GM19328 (cell line): ENCODE measurements around the gene USB1.

Source experiments
- ATAC-seq: cut with Tn5 transposase; IDR thresholded peaks from one replicate; pipeline ENCODE4 v1.9.1; 2021; ENCODE audit warnings: mild to moderate bottlenecking, moderate library complexity; ENCODE audit not compliant: unreplicated experiment

The USB1 gene

GRCh38 chr16:58031016-58031800 lies 30.0 kb downstream of the USB1 start:
- ATAC-seq: no peak

- no peak for ATAC-seq
Observed at GRCh38 chr16:58032710-58033293, 31.6 kb downstream of the USB1 start.

- ATAC-seq: no peak
Observed at GRCh38 chr16:58034128-58034685, 33.0 kb downstream of the USB1 start.

GRCh38 chr16:58034774-58035173 lies 33.6 kb downstream of the USB1 start:
- no peak for ATAC-seq

GRCh38 chr16:58035356-58036170 lies 34.4 kb downstream of the USB1 start:
- ATAC-seq: no peak

- no peak for ATAC-seq
Observed at GRCh38 chr16:58036943-58037342, 35.7 kb downstream of the USB1 start.

- no peak for ATAC-seq
Observed at GRCh38 chr16:58037365-58038057, 36.3 kb downstream of the USB1 start.

- ATAC-seq: no peak
Observed at GRCh38 chr16:58038219-58038641, 37.0 kb downstream of the USB1 start.

GRCh38 chr16:58039829-58040495 lies 38.8 kb downstream of the USB1 start:
- no peak for ATAC-seq

- no peak for ATAC-seq
Observed at GRCh38 chr16:58040496-58040846, 39.3 kb downstream of the USB1 start.

DNA sequence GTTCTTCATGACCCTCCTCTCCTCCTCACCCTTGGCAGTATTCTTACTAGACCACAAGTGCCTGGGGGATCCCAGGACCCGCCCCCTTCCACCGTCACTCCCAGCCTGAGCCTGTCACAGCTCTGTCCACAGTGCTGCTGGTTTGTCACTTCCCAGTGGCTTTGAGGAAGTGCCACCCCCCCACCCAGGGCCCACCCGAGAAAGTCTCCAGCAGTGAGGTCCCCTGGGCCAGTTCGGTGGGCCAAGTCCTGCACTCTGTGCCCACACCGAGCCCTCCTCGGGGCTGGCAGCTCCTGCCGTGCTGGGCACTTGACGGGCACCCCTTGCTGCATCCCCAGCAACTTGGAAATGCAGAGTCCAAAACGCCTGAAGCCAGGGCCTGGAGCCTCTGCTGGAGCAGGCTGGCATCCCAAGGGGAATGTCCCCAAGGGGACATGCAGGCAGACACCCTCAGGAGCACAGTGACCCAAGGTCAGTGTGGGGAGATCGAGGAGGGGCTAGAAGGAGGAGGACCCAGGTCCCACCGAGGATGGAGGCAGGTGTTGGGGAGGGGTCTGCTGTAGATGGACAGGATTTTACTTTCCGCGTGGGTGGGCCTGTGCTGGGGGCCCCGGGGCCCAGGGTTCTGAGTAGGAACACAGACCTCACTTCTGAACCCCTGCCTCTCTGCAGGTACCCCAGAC lies 39.9 kb downstream of the USB1 start:
- no peak for ATAC-seq

DNA sequence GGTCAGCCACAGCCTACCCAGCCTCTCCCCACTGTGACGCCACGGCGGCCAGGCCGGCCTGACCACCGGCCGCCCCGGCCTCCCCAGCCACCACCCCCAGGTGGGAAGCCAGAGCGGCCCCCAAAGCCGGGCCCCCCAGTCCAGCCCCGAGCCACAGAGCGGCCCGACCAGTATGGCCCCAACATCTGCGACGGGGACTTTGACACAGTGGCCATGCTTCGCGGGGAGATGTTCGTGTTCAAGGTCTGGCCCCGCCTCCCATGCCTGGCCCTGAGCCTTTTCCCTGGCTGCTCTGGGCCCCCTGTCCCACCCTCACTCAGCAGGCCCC lies 40.4 kb downstream of the USB1 start:
- no peak for ATAC-seq

DNA sequence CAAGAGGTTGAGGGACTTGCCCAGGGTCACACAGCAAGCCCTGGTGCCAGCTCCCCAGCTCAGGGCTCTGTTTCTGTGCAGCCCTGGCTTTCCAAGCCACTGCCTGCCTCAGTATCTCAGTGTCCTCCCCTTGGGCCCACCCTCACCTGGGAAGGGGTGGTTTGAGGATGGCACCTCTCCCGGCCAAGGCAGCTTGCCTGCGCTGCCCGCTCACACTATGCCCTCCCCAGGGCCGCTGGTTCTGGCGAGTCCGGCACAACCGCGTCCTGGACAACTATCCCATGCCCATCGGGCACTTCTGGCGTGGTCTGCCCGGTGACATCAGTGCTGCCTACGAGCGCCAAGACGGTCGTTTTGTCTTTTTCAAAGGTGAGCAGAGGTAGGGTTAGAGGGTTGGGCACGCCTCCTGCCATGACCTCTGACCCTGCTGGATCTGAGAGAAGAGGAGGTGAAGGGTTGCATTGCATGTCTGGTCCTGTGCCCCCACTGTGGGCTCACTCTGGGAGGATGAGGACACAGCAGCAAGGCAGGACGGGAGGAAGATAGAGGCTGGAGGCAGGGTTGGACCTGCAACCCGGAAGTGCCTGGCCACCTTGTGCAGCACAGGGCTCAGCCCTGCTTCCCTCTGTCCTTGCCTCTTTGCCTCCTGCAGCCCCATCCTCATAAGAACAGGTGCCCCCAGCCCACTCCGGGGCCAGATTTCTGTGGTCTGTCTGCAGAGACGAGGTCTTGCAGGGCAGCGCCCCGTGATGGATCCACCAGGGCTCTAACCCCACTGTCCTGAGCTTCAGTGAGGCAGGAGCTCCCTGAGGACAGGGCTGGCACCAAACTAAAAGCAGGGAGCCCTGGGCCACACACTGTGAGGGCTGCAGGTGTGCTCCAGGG lies 41.0 kb downstream of the USB1 start:
- ATAC-seq: no peak

GRCh38 chr16:58042886-58043515 lies 41.8 kb downstream of the USB1 start:
- ATAC-seq: no peak

DNA sequence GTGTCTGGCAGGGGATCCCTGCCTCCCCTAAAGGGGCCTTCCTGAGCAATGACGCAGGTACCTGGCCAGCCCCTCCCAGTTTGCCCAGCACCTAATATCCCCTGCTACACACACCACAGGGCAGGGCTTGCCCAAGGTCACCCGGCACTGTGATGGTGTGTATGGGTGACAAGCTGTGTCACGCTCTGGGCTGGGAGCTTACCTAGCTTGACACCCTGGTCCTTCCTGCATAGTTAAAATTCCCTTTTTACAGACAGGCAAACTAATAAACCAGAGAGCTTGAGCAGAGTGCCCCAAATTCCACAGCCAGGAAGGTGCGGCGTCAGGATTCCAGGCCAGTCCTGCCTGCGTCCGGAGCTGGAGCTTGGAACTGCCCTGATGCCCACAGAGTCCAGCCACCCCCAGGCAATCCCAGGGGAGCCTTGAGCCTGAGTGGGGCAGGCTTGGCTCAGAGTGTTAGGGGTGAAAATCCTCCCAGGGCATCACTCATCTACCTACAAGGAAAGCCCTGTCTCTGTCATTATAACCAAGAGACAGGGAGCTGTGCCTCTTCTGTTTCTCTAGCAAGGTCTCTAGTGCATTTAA lies 42.5 kb downstream of the USB1 start:
- ATAC-seq: no peak

GRCh38 chr16:58044266-58045019 lies 43.2 kb downstream of the USB1 start:
- no peak for ATAC-seq

DNA sequence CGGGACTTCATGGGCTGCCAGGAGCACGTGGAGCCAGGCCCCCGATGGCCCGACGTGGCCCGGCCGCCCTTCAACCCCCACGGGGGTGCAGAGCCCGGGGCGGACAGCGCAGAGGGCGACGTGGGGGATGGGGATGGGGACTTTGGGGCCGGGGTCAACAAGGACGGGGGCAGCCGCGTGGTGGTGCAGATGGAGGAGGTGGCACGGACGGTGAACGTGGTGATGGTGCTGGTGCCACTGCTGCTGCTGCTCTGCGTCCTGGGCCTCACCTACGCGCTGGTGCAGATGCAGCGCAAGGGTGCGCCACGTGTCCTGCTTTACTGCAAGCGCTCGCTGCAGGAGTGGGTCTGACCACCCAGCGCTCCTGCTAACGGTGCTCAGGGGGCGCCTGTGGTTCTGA lies 43.9 kb downstream of the USB1 start:
- ATAC-seq: no peak
